GM23338 (cell line): ENCODE measurements around the gene TAF10. TPM values are rescaled to one million over a fixed set of nuclear protein-coding genes. Genes with fewer than 3 reads are reported as not detected.
A peak's percentile ranks its signal among the peaks of the same experiment; 100 is the strongest.

Experiments
- ATAC-seq: fragments of 200-7000 bp; cut with Tn5 transposase; 3 replicates; pipeline ENCODE4 v1.9.1; 2020
- DNase-seq: peaks from one replicate; pipeline ENCODE4 v3.0.0-alpha.2; 2015; ENCODE audit warnings: low spot score
- H2AFZ ChIP-seq: fragments of 200-600 bp; sonication (generic); 2 replicates; pipeline ENCODE4 v1.8.0; 2016; ENCODE audit warnings: antibody characterized with exemption, mild to moderate bottlenecking, moderate library complexity
- H3F3A ChIP-seq: fragments of 200-600 bp; sonication (generic); replicated peaks from 2 replicates; pipeline ENCODE4 v1.8.0; 2017; ENCODE audit warnings: antibody characterized with exemption, mixed run types, low read depth
- H3K27ac ChIP-seq: fragments of 200-600 bp; sonication (generic); 2 replicates; pipeline ENCODE4 v1.6.1; 2016; ENCODE audit warnings: low read depth
- H3K27me3 ChIP-seq: fragments of 200-600 bp; sonication (generic); 2 replicates; pipeline ENCODE4 v1.8.0; 2016; ENCODE audit warnings: mild to moderate bottlenecking, mixed run types, moderate library complexity; ENCODE audit not compliant: insufficient read depth
- H3K36me3 ChIP-seq: fragments of 200-600 bp; sonication (generic); 2 replicates; pipeline ENCODE4 v1.8.0; 2016; ENCODE audit warnings: mild to moderate bottlenecking; ENCODE audit not compliant: insufficient read depth
- H3K4me1 ChIP-seq: fragments of 200-600 bp; sonication (generic); 2 replicates; pipeline ENCODE4 v1.8.0; 2016; ENCODE audit warnings: mild to moderate bottlenecking, moderate library complexity; ENCODE audit not compliant: insufficient read depth
- H3K4me2 ChIP-seq: fragments of 200-600 bp; sonication (generic); 2 replicates; pipeline ENCODE4 v1.7.1; 2017; ENCODE audit warnings: mixed run types
- H3K4me3 ChIP-seq: fragments of 200-600 bp; sonication (generic); 2 replicates; pipeline ENCODE4 v1.6.1; 2016; ENCODE audit warnings: mixed run types
- H3K79me2 ChIP-seq: fragments of 200-600 bp; sonication (generic); replicated peaks from 2 replicates; pipeline ENCODE4 v1.8.0; 2017; ENCODE audit warnings: mild to moderate bottlenecking; ENCODE audit not compliant: insufficient read depth
- H3K9me2 ChIP-seq: fragments of 200-600 bp; sonication (generic); 2 replicates; pipeline ENCODE4 v1.8.0; 2017; ENCODE audit not compliant: insufficient read depth
- H4K20me1 ChIP-seq: fragments of 200-600 bp; sonication (generic); replicated peaks from 2 replicates; pipeline ENCODE4 v1.8.0; 2017; ENCODE audit warnings: mild to moderate bottlenecking; ENCODE audit not compliant: insufficient read depth
- H3K27ac Mint-ChIP-seq: 2 replicates; pipeline ENCODE4 v1.8.0; 2020; ENCODE audit warnings: inconsistent platforms, mild to moderate bottlenecking, moderate library complexity, mixed read lengths
- H3K27me3 Mint-ChIP-seq: 3 replicates; pipeline ENCODE4 v1.8.0; 2022; ENCODE audit warnings: low read depth, mild to moderate bottlenecking, moderate library complexity, mixed read lengths, inconsistent platforms; ENCODE audit not compliant: insufficient read depth, poor library complexity
- H3K36me3 Mint-ChIP-seq: 3 replicates; pipeline ENCODE4 v1.8.0; 2021; ENCODE audit warnings: low read depth, mild to moderate bottlenecking, inconsistent platforms, moderate library complexity, mixed read lengths
- H3K4me1 Mint-ChIP-seq: 3 replicates; pipeline ENCODE4 v1.8.0; 2020; ENCODE audit warnings: mild to moderate bottlenecking, inconsistent platforms, mixed read lengths
- H3K4me3 Mint-ChIP-seq: 3 replicates; pipeline ENCODE4 v1.8.0; 2021; ENCODE audit warnings: moderate library complexity, mild to moderate bottlenecking, inconsistent platforms, mixed read lengths
- H3K9me3 Mint-ChIP-seq: 3 replicates; pipeline ENCODE4 v1.8.0; 2020; ENCODE audit warnings: moderate library complexity, mild to moderate bottlenecking, inconsistent platforms, mixed read lengths
- CREB1 ChIP-seq: fragments of 250-450 bp; sonication (Bioruptor Pico); IDR thresholded peaks from 2 replicates; pipeline ENCODE4 v1.5.0; 2020; ENCODE audit warnings: low read depth, mild to moderate bottlenecking, moderate library complexity
- EZH2 ChIP-seq: fragments of 200-600 bp; sonication (generic); IDR thresholded peaks from one replicate; pipeline ENCODE4 v1.8.0; 2017; ENCODE audit warnings: antibody characterized with exemption, mild to moderate bottlenecking, low read depth; ENCODE audit not compliant: unreplicated experiment
- EZH2phosphoT487 ChIP-seq: fragments of 200-600 bp; sonication (generic); IDR thresholded peaks from one replicate; pipeline ENCODE4 v1.8.1; 2018; ENCODE audit warnings: antibody characterized with exemption; ENCODE audit not compliant: unreplicated experiment
- JUNB ChIP-seq: IDR thresholded peaks from one replicate; pipeline ENCODE4 v1.6.1; 2016; ENCODE audit warnings: antibody characterized with exemption; ENCODE audit not compliant: unreplicated experiment
- NANOG ChIP-seq: IDR thresholded peaks from 2 replicates; pipeline ENCODE4 v1.6.1; 2016; ENCODE audit warnings: antibody characterized with exemption, borderline replicate concordance
- REST ChIP-seq: IDR thresholded peaks from one replicate; pipeline ENCODE4 v1.6.1; 2018; ENCODE audit warnings: antibody characterized with exemption; ENCODE audit not compliant: unreplicated experiment
- STAT1 ChIP-seq: IDR thresholded peaks from one replicate; pipeline ENCODE4 v1.6.1; 2016; ENCODE audit warnings: antibody characterized with exemption; ENCODE audit not compliant: unreplicated experiment
- ZNF331 ChIP-seq: fragments of 250-450 bp; sonication (Bioruptor Pico); IDR thresholded peaks from 2 replicates; pipeline ENCODE4 v1.5.0; 2020; ENCODE audit warnings: low read depth, mild to moderate bottlenecking, moderate library complexity
- ZNF462 ChIP-seq: fragments of 250-450 bp; sonication (Bioruptor Pico); IDR thresholded peaks from 2 replicates; pipeline ENCODE4 v1.5.0; 2020; ENCODE audit warnings: mild to moderate bottlenecking, moderate library complexity
- polyA plus RNA-seq: library from polyadenylated mRNA; unstranded; fragments of >200 nt; fragmentation: Nextera tagmentation; extraction: Ambion mirVana; gene quantifications from 2 replicates; pipeline ENCODE4 v1.2.1, GENCODE V29; 2016
- total RNA-seq: library from RNA; depleted of rRNA; stranded (reverse); fragments of >200 nt; shearing (Covaris generic); gene quantifications from 2 replicates; pipeline ENCODE4 v1.2.3, GENCODE V29; 2014
- TF ChIP-seq, protein P1 (sequence below), 2 experiments: fragments of 200-600 bp in 1 of 2; sonication (generic) in 1 of 2; conservative IDR thresholded peaks; 2 replicates each; pipeline versions ENCODE4 v1.5.1 to v1.6.1; 2016 to 2017; ENCODE audit warnings: antibody characterized with exemption in 2 of 2, low read depth in 2 of 2, mild to moderate bottlenecking in 2 of 2, moderate library complexity in 1 of 2

The TAF10 gene
- total and polyA plus RNA-seq, 2 experiments from 2014 or later, result 108 to 253 TPM

DNA sequence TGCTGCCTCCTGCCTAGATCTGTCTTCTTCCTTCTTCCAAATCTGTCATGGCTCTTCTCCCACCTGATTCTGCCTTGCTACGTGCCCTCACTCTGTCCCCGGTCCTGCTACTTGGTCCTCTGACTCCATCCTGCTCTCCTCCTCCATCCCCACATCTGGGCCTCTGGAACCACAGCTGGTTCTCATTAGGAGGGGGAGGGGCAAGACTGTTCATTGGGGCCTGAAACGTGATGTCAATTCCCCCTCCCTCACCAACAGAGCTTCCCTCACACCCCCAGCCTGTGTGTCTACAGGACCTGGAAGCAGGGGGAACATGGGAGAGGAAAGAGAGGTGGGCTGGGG, 34.5 kb upstream of the TAF10 start (continued):
- TF ChIP-seq, protein P1, sequence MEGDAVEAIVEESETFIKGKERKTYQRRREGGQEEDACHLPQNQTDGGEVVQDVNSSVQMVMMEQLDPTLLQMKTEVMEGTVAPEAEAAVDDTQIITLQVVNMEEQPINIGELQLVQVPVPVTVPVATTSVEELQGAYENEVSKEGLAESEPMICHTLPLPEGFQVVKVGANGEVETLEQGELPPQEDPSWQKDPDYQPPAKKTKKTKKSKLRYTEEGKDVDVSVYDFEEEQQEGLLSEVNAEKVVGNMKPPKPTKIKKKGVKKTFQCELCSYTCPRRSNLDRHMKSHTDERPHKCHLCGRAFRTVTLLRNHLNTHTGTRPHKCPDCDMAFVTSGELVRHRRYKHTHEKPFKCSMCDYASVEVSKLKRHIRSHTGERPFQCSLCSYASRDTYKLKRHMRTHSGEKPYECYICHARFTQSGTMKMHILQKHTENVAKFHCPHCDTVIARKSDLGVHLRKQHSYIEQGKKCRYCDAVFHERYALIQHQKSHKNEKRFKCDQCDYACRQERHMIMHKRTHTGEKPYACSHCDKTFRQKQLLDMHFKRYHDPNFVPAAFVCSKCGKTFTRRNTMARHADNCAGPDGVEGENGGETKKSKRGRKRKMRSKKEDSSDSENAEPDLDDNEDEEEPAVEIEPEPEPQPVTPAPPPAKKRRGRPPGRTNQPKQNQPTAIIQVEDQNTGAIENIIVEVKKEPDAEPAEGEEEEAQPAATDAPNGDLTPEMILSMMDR (conservative IDR thresholded peaks at IDR 0.05; ENCODE audit: low read depth in 2 of 2), result no peak
- no peak for TF ChIP-seq ZNF462 (CRISPR knock-in tag)
- TF ChIP-seq EZH2phosphoT487, result no peak
- TF ChIP-seq JUNB, result no peak

DNA sequence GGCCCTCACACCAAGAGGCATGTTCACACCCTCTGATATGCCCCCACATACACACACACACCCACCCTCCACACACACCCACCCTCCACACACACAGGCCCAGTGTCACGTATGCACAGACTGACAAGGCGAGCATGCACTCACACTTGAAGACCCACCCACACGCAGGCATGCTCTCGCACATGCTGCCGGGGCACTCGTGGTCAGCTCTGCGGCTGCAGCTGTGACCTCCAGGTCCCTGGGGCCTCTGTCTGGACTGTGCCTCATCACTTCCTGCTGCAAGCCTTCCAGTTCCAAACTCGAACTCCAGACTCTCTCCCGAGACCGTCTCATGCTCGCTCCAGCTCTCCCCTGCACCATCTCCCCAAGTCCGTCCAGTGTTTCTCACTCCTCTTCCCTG, 34.1 kb upstream of the TAF10 start:
- H3K9me3 Mint-ChIP-seq, result no peaks in the 10 kb centered on the region
- peaks cover 13% of the 10 kb centered on the region; the same call in 1 of the 2 replicates for H3K4me1 ChIP-seq
- no peaks in the 10 kb centered on the region for H4K20me1 ChIP-seq
- no peaks in the 10 kb centered on the region for H3K27me3 Mint-ChIP-seq
- H3K79me2 ChIP-seq, result no peaks in the 10 kb centered on the region
- no peaks in the 10 kb centered on the region for H3F3A ChIP-seq
- no peak overlapping the region for H3K4me3 Mint-ChIP-seq
- no peak overlapping the region for H3K4me2 ChIP-seq
- no peaks in the 10 kb centered on the region for H3K36me3 ChIP-seq
- H3K4me3 ChIP-seq, result no peak overlapping the region
- H3K27ac Mint-ChIP-seq, result no peak overlapping the region
- H3K36me3 Mint-ChIP-seq, result no peaks in the 10 kb centered on the region
- H3K4me1 Mint-ChIP-seq, result no peaks in the 10 kb centered on the region
- no peak for DNase-seq
- H3K27ac ChIP-seq, result no peak overlapping the region
- ATAC-seq, result no peak
- 0 out of 2 replicates have a peak, but pooled peaks cover 7% of the 10 kb centered on the region for H3K9me2 ChIP-seq
- H2AFZ ChIP-seq, result peak overlapping the region; percentile 63; the same call in 1 of the 2 replicates
- 0 out of 2 replicates have a peak, but pooled peaks cover 2% of the 10 kb centered on the region for H3K27me3 ChIP-seq
- TF ChIP-seq CREB1, result no peak
- no peak for TF ChIP-seq ZNF331 (CRISPR knock-in tag)
- TF ChIP-seq STAT1, result no peak
- TF ChIP-seq JUNB, result no peak
- no peak for TF ChIP-seq REST
- TF ChIP-seq EZH2, result no peak
- no peak for TF ChIP-seq NANOG
